Ovary (tissue), 3 donors: ENCODE measurements around the gene PPCDC.

ENCODE experiments used
- CTCF ChIP-seq, 3 donors: fragments of 450-650 bp in 2 of 3; fragments of 200-600 bp in 1 of 3; IDR thresholded peaks; one replicate each; pipeline versions ENCODE4 v1.5.1 to v1.8.0; 2016 to 2022; ENCODE audit warnings: antibody characterized with exemption in 3 of 3, mild to moderate bottlenecking in 1 of 3
- EP300 ChIP-seq: sonication (generic); formaldehyde crosslinking; IDR thresholded peaks from one replicate; pipeline ENCODE4 v1.6.1; 2017; ENCODE audit warnings: antibody characterized with exemption
- POLR2A ChIP-seq: fragments of 450-650 bp; IDR thresholded peaks from one replicate; pipeline ENCODE4 v1.6.1; 2017; ENCODE audit warnings: antibody characterized with exemption, mild to moderate bottlenecking, moderate library complexity
- donor health status: DM: no; HTN: no; CAD: no.

DNA sequence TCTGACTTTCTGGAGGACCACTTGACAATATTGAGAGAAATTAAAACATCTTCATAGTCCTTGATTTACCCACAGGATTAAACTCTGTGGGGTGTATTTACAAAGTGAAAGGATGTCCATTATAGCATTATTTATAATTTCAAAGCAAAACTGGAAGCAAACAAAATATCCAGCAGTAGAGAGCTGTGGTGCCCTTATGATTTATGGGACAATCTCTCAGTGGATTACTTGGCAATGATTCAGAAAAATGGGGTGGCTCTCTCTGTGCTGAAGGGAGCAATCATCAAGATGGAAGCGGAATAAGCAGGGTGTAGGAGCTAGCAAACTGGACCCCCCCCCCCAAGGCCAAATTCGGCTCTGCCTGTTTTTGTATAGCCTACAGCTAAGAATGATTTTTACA is 9.0 kb downstream of the PPCDC start:
- TF ChIP-seq POLR2A (no peak), CTCF (IDR thresholded peaks at IDR 0.05) (no peak), EP300 (no peak)
